Activated CD8-positive, alpha-beta memory T cell treated with anti-CD3 and anti-CD28 coated beads for 36 hours (primary cell): ENCODE measurements around the gene FHL1. TPM values are rescaled to one million over a fixed set of nuclear protein-coding genes. Genes with fewer than 3 reads are reported as not detected.

ENCODE experiments used
- CTCF ChIA-PET: fragments of 350-600 bp; sonication (Branson Sonifier 250); formaldehyde crosslinking; loops from one replicate; lab custom pipeline; 2021; ENCODE audit warnings: antibody characterized with exemption; lab: Charles Lee
- POLR2A ChIA-PET: fragments of 350-600 bp; sonication (Branson Sonifier 250); formaldehyde crosslinking; loops from one replicate; lab custom pipeline; 2021; ENCODE audit warnings: antibody characterized with exemption; lab: Charles Lee
- total RNA-seq, 2 experiments: library from RNA; stranded (reverse); gene quantifications; one replicate each; pipeline ENCODE4 v1.2.3, GENCODE V29; 2021

Gene FHL1
- total RNA-seq, 2 experiments from 2014 or later = 17.8 to 18.2 TPM

GRCh38 chrX:136176399-136176825 is 29.1 kb downstream of the FHL1 start:
- CTCF ChIA-PET = no interaction called here

GRCh38 chrX:136179133-136179532 is 31.8 kb downstream of the FHL1 start:
- POLR2A ChIA-PET = no interaction called here
- CTCF ChIA-PET = no interaction called here

More at GRCh38 chrX:136176399-136176825, 29.1 kb downstream of the FHL1 start:
- POLR2A ChIA-PET = no interaction called here

- ChIA-PET POLR2A (no interaction called here), CTCF (no interaction called here)
Observed at GRCh38 chrX:136182414-136182813, 35.1 kb downstream of the FHL1 start.

DNA sequence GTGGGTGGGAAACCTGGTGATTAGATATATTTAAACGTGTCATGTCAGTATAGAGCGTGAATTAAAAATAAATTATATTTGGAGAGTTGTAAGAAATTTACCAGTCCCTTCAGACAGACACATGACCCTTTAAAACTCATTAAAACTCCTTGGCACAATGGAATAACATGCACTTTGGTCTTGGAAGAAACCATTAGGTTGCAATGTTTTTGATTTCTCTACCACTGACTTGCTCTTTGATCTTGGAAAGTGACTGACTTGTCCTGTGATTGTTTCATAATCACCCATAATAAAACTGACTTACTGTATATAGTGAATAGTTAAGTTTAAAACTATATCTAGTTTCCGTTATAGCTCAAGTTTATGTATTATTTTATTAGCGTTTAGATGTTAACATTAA is 35.8 kb downstream of the FHL1 start:
- ChIA-PET CTCF (no interaction called here), POLR2A (no interaction called here)

DNA sequence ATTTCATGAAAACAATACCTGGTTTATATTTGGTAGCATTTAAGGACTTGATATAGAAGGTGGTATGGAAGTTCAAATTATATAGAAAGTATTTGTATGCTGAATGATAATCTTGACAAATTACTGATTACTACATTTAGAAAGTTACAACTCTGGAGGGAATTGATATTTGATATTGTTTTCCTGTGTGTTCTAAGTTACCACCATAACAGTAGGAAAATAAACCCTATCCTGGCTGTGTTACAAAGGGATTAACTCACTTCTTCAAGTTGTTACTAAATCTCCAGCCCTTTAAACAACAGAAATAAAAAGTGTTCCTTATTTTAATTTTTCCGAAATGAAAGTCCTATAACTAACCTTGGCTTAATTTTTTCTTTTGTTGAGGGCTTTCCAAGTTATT is 36.6 kb downstream of the FHL1 start:
- ChIA-PET CTCF (no interaction called here), POLR2A (no interaction called here)

GRCh38 chrX:136185401-136186022 is 38.2 kb downstream of the FHL1 start:
- ChIA-PET CTCF (no interaction called here), POLR2A (no interaction called here)

- POLR2A ChIA-PET = no interaction called here
- CTCF ChIA-PET = no interaction called here
Observed at GRCh38 chrX:136186023-136186413, 38.7 kb downstream of the FHL1 start.

- POLR2A ChIA-PET = no interaction called here
- CTCF ChIA-PET = no interaction called here
Observed at GRCh38 chrX:136189222-136189621, 41.9 kb downstream of the FHL1 start.

DNA sequence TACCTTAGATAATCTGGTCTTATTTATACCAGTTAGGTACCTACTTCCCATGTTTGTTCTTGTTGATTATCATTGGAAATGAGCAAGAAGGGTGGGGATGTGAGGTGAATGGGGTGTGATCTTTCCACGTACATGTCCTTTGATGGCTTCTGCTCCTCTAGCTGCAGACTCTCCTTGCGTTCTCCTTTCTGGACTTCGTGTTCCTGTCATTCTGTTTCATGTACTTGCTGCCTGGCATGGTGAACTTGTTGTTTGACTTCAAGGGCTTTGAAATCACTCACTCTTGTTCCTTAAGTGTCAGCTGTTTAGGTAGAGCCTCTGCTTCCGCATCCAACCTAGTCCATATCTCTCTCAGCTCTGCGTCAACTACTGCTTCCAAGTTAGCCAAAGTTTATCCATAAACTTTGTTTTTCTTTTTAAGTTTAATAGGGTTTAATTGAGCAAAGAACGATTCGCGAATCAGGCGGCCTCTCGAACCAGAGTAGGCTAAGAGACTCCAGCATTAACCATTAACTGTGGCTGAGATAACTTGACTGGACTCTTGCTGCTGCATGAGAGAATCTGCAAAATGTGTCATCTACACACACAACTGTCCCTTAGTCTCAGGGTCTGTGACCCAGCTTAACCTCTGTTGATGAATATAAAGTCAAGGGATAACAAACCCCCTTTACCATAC is 42.8 kb downstream of the FHL1 start:
- POLR2A ChIA-PET = no interaction called here
- CTCF ChIA-PET = no interaction called here

DNA sequence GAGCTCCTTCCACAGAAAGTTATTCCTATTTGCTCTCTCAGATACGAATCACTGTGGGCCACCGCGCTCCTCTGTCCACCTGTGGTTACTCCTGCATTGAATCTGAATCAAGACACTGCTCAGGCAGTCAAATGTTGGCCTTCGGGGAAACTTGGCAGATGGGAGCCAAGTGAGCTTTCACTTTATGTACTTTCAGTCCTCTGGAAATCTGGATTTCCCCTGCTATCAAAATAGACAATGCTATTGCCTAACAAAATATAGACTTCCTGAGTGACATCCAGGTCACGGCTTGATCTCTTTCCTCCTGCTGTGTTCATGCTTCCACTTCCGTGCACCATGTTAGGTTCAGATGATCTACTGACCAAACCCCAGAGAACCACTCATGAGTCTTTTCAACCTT is 43.8 kb downstream of the FHL1 start:
- ChIA-PET POLR2A (no interaction called here), CTCF (no interaction called here)

DNA sequence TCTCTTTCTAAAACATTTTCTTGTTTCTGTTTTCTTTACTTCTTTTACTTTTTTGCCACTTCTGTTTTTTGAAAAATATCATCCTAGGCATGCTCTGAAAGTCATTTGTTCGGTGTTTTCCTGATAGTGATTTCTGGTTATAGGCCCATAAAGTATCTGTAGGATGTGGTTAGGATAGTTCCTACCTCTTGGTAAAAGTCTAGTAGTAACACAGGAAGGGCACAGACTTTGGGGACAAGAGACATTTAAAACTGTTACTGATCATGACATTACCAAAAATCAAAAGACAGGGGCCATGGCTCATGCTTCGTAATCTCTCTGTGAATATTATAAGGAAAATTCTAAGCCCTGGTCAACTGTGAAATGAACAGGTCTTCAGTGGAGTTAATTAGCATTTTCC is 44.8 kb downstream of the FHL1 start:
- ChIA-PET POLR2A (no interaction called here), CTCF (no interaction called here)

DNA sequence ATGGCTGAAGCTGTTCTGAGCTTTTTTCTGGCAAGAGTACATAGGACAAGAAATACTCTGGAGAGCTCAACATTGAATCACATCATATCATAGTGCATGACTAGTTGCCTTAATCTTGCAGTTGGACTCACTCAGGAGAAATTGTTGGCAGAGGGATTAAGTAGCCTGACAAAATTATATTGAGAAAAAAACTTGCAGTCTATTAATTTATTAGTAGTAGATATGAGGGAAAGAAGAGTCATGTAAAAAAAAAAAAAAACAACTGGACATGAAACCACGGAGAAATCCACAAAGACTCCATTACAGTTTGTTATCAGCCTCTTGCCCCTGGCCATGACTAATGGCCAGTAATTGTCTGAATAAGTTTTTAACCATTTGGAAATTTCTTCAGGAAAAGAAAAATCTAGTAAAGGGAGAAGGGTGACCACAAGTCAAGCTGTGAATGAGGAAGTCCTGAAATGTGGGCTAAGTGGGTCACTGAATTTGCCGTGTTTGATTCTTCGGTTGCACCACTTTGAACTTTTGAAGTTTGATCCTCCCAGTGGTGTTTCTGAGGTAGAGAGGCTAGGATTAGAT is 45.6 kb downstream of the FHL1 start:
- CTCF ChIA-PET = no interaction called here
- POLR2A ChIA-PET = no interaction called here

DNA sequence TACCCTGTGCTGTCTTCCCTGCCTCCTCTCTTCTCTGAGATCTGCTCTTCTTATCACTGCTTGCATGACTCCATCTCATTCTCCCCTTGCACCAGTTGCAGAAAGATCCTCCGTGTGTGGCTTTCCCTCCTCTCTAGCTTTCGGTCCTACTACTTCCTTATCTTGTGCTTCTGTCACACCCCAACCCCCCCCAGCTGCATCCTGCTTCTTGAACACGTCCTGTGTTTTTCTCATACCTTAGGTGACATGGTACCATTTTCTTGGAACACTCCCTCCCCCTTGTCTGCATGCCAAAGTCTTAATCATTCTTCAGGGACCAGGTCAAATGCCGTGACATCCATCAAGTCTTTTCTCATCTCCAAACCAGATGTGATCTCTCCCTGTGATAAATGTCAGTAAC is 46.4 kb downstream of the FHL1 start:
- ChIA-PET CTCF (no interaction called here), POLR2A (no interaction called here)

DNA sequence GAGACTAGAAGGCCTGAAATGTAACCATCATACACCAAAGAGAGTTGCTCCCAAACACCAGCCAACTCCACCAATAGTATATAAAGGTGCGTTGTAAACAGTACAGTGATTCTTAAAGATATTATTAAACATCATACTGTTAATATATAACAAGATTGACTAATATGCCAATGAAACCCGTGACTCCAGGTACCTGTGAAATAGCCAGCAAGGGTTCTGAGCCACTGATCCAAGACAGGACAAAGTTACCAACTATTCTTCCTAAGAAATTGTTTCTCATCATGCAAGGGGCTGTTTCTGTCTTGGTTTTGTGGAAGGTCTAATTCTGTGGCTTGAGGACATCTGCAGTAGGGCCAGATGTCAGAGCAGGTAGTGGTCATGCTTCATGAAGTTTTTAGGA is 47.2 kb downstream of the FHL1 start:
- POLR2A ChIA-PET = no interaction called here
- CTCF ChIA-PET = no interaction called here

- CTCF ChIA-PET = no interaction called here
- POLR2A ChIA-PET = no interaction called here
Observed at GRCh38 chrX:136195247-136195646, 47.9 kb downstream of the FHL1 start.

DNA sequence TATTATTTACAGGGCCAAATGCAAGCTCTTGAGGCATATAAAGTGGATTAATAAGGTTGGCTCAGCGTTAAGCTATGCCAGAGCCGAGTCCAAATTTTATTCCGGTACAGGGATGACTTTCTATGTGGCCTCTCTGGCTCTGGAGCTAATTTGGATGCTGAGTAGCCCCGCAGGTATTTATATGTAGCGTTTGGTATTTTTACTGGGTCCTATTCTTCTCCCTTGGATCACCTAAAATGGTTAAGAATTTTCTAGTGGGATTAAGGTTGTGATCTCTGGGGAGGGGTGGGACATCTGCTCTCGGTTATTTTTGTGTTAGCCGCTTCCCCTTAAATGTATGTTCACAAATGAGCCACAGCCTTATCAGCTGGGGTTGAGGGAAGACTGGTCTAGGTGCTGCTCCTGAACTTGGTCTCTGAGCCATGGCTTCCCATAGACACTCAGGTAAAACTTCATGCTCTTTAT is 49.4 kb downstream of the FHL1 start:
- POLR2A ChIA-PET = no interaction called here
- CTCF ChIA-PET = no interaction called here

GRCh38 chrX:136198010-136198409 is 50.7 kb downstream of the FHL1 start:
- CTCF ChIA-PET = no interaction called here

GRCh38 chrX:136198678-136199243 is 51.4 kb downstream of the FHL1 start:
- CTCF ChIA-PET = no interaction called here
- POLR2A ChIA-PET = no interaction called here

More at GRCh38 chrX:136198010-136198409, 50.7 kb downstream of the FHL1 start:
- POLR2A ChIA-PET = no interaction called here

DNA sequence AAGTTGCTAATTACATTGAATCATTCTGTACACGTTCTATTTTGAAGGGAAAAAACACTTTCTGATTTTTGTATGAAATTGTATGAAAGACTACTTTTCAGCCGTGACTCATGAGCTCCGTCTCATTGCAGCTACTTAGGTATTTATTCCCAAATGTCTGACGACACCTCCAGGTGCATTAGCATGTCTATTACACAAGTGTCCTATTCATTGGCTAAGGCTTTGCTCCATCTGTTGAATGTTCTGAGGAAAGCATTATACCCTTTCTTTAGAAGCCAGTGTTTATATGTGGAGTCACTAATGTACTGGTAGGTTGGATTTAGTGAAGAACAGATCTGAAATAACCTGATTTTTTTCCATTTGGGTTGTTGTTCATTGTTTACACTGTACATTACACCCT is 52.0 kb downstream of the FHL1 start:
- ChIA-PET POLR2A (no interaction called here), CTCF (no interaction called here)

DNA sequence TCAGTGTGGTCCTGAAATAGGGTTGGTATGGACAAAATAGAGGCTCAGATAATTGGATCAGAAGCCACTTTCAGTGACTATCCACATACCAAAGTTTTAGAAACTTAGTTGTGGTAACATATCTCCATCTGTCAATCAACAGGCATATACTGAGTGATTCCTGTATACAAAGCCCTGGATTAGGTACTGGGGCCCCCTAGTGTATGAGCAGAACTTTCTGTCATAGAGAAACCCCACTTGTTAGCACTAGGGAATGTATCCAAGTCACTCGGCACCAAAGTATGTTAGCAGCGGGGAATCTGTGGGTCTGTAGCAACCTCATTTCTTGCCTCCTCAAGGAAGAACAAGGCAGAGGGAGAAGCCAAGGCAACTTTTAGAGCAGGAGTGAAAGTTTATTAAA is 53.1 kb downstream of the FHL1 start:
- ChIA-PET CTCF (no interaction called here), POLR2A (no interaction called here)

- CTCF ChIA-PET = no interaction called here
Observed at GRCh38 chrX:136201601-136202000, 54.3 kb downstream of the FHL1 start.

More at GRCh38 chrX:136201601-136202000, 54.3 kb downstream of the FHL1 start:
- POLR2A ChIA-PET = no interaction called here
